ENCODE measurements around the gene RAG2.

GRCh38 chr11:36565031-36565610 lies 32.9 kb downstream of the RAG2 start:
- no peak for TF ChIP-seq CTCF (conservative IDR thresholded peaks at IDR 0.05)
- TF ChIP-seq ZFX (IDR thresholded peaks at IDR 0.05): no peak
